Heart right ventricle (tissue), 16 donors: ENCODE results near the gene ADGRG6. TPM values are rescaled to one million over a fixed set of nuclear protein-coding genes. Genes with fewer than 3 reads are reported as not detected.

Experiments used
- ATAC-seq, 8 donors: fragments of 200-7000 bp; cut with Tn5 transposase; one replicate each; pipeline ENCODE4 v1.9.1; 2020; ENCODE audit warnings: mild to moderate bottlenecking in 8 of 8, moderate library complexity in 8 of 8, moderate number of reproducible peaks in 1 of 8
- DNase-seq, 2 donors: peaks; one replicate each; pipeline ENCODE4 v3.0.0-alpha.2; 2020
- H3K27ac ChIP-seq, 10 donors: fragments of 200-600 bp; sonication (generic) in 2 of 10; one replicate each; pipeline versions ENCODE4 v1.5.0 to v1.8.0; 2020 to 2022; ENCODE audit warnings: mild to moderate bottlenecking in 3 of 10
- H3K27me3 ChIP-seq, 7 donors: fragments of 200-600 bp; one replicate each; pipeline ENCODE4 v1.8.0; 2021 to 2022; ENCODE audit warnings: mild to moderate bottlenecking in 2 of 7
- H3K36me3 ChIP-seq, 9 donors: fragments of 200-600 bp; sonication (generic) in 1 of 9; one replicate each; pipeline versions ENCODE4 v1.5.0 to v1.8.0; 2020 to 2022; ENCODE audit warnings: mild to moderate bottlenecking in 2 of 9
- H3K4me1 ChIP-seq, 9 donors: fragments of 200-600 bp; sonication (generic) in 1 of 9; one replicate each; pipeline versions ENCODE4 v1.5.0 to v1.8.0; 2020 to 2022; ENCODE audit warnings: mild to moderate bottlenecking in 4 of 9
- H3K4me3 ChIP-seq, 10 donors: fragments of 200-600 bp; sonication (generic) in 2 of 10; one replicate each; pipeline versions ENCODE4 v1.5.0 to v1.8.0; 2020 to 2022; ENCODE audit warnings: mild to moderate bottlenecking in 7 of 10, moderate library complexity in 2 of 10
- H3K9me3 ChIP-seq, 11 donors: fragments of 200-600 bp in 10 of 11; sonication (generic) in 2 of 11; one replicate each; pipeline versions ENCODE4 v1.5.0 to v1.8.0; 2013 to 2022; ENCODE audit warnings: mild to moderate bottlenecking in 2 of 11, control low read depth in 1 of 11, moderate library complexity in 1 of 11
- WGBS, 2 donors: extraction: QIAGEN DNeasy Blood & Tissue Kit; methylation state at CpG; one replicate each; pipeline ENCODE4 v1.1.7; 2013; ENCODE audit warnings: inconsistent platforms in 1 of 2; 5-methylcytosine and 5-hydroxymethylcytosine counted together
- intact Hi-C, 10 donors: fragments of 100-400 bp; cut with DNase I; formaldehyde crosslinking; loops; one replicate each; pipeline versions ENCODE4 v1.11.1 to v1.14.2; 2022
- polyA plus RNA-seq, 2 donors: library from polyadenylated mRNA; stranded (reverse); fragments of 200-250 nt; gene quantifications; one replicate each; pipeline ENCODE4 v1.2.3, GENCODE V29; 2013
- total RNA-seq, 10 donors: library from RNA; stranded (reverse); fragmentation: NEBNext Ultra II Directional in 3 of 10; extraction: Animal tissue kit (Norgen Biotek cat#: 25700) in 3 of 10; gene quantifications; one replicate each; pipeline versions ENCODE4 v1.2.1 to v1.2.4, GENCODE V29; 2021 to 2023
- TF ChIP-seq, protein P1 (sequence below), 9 donors: fragments of 200-600 bp; sonication (generic) in 2 of 9; IDR thresholded peaks; one replicate each; pipeline versions ENCODE4 v1.5.0 to v1.8.0; 2021 to 2022; ENCODE audit warnings: antibody characterized with exemption in 9 of 9, mild to moderate bottlenecking in 5 of 9, moderate library complexity in 1 of 9
- donor health status: Arrhythmogenic right ventricular cardiomyopathy.
- donor health status: ischemic (EF 13 %, LVEDD 7.1; RV severe dilation, severe dysfunction).
- donor health status: healthy with polysubstance abuse.
- donor health status: DM: no; HTN: yes; CAD: no.
- donor health status: DM: no; HTN: no; CAD: no.
- donor health status: ischemic (EF 25% LVEDD 6.9; RV normal size, moderate dysfunction).
- donor health status: ischemic (EF 25% LVEDD 5.7; RV mildly dilated, moderate dysfunction).
- donor health status: healthy.
- donor health status: DM: yes; HTN: yes; CAD: no.
- donor health status: Ischemic cardiomyopathy.
- donor health status: ischemic (EF 35%, LVEDD 5.7; RV mildly dilated, moderate dysfunction).
- donor health status: nonischemic (EF 11% LVEDD 7.7; RV severe dilation, severe dysfunction).
- donor health status: DM: yes; HTN: yes; CAD: no.
- donor health status: PGD.
- donor health status: ischemic (EF 29% LVEDD 5.4; RV normal size, mild dysfunction).
- donor health status: nonischemic (EF 23%, LVEDD 6.1; RV moderate dilation, normal function).

ADGRG6 gene
- total and polyA plus RNA-seq, 12 donors = 0.93 to 5.9 (median 3.1) TPM

DNA sequence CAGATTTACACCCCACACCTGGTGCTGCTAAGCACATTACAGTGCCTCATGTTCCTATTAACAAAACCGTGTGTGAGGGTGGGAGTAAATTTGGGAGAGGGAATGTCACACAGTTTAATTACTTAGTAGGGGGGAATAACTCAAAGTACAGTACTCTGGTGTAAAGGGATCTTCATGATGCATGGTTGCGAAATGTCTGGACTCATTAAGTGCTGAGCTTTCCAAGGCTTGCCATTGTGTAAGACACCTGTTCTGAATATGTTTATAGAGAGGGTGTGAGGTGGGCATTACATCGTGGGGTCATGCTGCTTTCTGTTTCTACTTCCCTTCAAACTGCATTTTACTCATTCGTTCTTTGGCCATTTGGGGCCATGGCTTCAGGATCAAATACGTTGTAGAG, 181.2 kb downstream of the ADGRG6 start:
- intact Hi-C loops = no loop called here
- TF ChIP-seq, protein P1, sequence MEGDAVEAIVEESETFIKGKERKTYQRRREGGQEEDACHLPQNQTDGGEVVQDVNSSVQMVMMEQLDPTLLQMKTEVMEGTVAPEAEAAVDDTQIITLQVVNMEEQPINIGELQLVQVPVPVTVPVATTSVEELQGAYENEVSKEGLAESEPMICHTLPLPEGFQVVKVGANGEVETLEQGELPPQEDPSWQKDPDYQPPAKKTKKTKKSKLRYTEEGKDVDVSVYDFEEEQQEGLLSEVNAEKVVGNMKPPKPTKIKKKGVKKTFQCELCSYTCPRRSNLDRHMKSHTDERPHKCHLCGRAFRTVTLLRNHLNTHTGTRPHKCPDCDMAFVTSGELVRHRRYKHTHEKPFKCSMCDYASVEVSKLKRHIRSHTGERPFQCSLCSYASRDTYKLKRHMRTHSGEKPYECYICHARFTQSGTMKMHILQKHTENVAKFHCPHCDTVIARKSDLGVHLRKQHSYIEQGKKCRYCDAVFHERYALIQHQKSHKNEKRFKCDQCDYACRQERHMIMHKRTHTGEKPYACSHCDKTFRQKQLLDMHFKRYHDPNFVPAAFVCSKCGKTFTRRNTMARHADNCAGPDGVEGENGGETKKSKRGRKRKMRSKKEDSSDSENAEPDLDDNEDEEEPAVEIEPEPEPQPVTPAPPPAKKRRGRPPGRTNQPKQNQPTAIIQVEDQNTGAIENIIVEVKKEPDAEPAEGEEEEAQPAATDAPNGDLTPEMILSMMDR (IDR thresholded peaks at IDR 0.05) = no peak
- H3K9me3 ChIP-seq = peaks cover 0 to 3% (median 0%) of the 10 kb centered on the region in 11 donors
- no peak overlapping the region for H3K4me3 ChIP-seq
- H3K4me1 ChIP-seq = no peaks in the 10 kb centered on the region
- H3K27ac ChIP-seq = no peak overlapping the region
- ATAC-seq (no peak), DNase-seq (no peak)
- 78 to 81% methylated on average over 5 of the region's 5 CpGs for WGBS, 2 donors
- H3K27me3 ChIP-seq = peaks cover 0 to 3% (median 0%) of the 10 kb centered on the region in 7 donors
- H3K36me3 ChIP-seq = no peaks in the 10 kb centered on the region

DNA sequence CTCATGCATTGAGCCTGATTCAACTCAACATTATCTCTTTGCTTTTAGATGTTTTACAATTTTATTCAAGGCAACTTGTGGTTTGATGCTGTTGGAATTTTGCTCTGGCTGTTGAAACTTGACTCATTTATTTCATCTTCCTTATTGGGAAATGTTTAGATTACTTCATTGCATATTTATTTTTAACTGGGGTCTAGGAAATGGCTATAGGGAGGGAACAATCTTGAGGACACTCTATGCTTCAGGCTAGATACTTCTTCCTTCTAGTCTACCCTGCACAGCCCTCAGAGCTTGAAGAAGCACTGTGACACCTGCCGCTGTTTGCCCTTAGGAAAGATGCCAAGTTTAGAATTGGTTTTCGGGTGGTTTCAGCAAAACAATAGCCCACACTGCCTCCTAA, 183.4 kb downstream of the ADGRG6 start:
- Histone ChIP-seq H3K9me3 (peaks cover 0 to 3% (median 0%) of the 10 kb centered on the region in 11 donors), H3K27ac (no peak overlapping the region), H3K36me3 (no peaks in the 10 kb centered on the region), H3K4me3 (no peak overlapping the region), H3K27me3 (peaks cover 0 to 3% (median 0%) of the 10 kb centered on the region in 7 donors), H3K4me1 (no peaks in the 10 kb centered on the region)
- 87 to 91% methylated on average over 2 of the region's 2 CpGs for WGBS, 2 donors
- TF ChIP-seq, protein P1 (IDR thresholded peaks at IDR 0.05) = no peak
- ATAC-seq (no peak), DNase-seq (no peak)
- intact Hi-C loops = loop anchor here in 1 of 10 donors (5.0 kb wide), 1 partner anchor 1317 kb away; no protein-coding TSS in a partner anchor

DNA sequence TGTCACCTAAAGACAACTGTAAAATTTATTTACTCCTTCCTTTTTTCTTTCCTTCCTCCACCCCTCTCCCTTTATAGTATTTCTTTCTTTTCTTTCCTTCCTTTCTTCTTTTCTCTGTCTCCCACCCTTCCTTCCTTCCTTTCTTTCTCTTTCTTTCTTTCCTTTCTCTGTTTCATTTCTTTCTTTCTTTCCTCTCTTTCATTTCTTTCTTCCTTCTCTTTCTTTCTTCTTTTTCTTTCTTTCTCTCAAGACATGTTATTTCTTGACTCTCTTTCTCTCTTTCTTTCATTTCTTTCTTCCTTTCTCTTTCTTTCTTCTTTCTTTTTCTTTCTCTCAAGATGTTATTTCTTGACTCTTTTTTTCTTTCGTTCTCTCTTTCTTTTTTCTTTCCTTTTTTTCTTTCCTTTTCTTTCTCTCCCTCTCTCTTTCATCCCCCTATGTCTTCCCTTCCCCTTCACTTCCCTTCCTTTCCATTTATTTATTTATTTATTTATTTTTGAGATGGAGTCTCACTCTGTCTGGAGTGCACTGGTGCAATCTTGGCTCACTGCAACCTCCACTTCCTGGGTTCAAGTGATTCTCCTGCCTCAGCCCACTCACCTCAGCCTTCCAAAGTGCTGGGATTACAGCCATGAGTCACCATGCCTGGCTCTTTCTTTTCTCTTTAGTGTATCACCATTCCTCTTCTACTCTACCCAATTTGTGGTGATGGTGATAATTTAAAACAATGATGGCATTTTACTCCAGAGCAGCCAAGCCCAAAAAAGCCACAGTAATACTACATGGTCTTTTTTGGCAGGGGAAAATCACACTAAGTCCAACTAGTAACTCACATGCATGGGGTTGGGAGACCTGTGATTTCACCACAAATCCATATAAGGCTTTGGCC, 188.2 kb downstream of the ADGRG6 start:
- H3K27ac ChIP-seq = no peak overlapping the region
- ATAC-seq (no peak), DNase-seq (no peak)
- TF ChIP-seq, protein P1 (IDR thresholded peaks at IDR 0.05) = no peak
- intact Hi-C loops = loop anchor here in 1 of 10 donors (5.0 kb wide), 1 partner anchor 1312 kb away; no protein-coding TSS in a partner anchor
- H3K9me3 ChIP-seq = peaks cover 0 to 3% (median 0%) of the 10 kb centered on the region in 11 donors
- WGBS, 2 donors = 84 to 90% methylated on average over 1 of the region's 1 CpG
- no peaks in the 10 kb centered on the region for H3K4me1 ChIP-seq
- peaks cover 0 to 3% (median 0%) of the 10 kb centered on the region in 7 donors for H3K27me3 ChIP-seq
- H3K4me3 ChIP-seq = no peak overlapping the region
- H3K36me3 ChIP-seq = no peaks in the 10 kb centered on the region

Other genes starting within 250 kb of the ADGRG6 start
- not detected for gene GJE1, start 169.1 kb upstream of the ADGRG6 start, total RNA-seq
- gene GJE1, start 169.1 kb upstream of the ADGRG6 start, polyA plus RNA-seq = not detected
- gene NMBR, start 154.9 kb upstream of the ADGRG6 start, total RNA-seq = not detected
- gene NMBR, start 154.9 kb upstream of the ADGRG6 start, polyA plus RNA-seq = not detected
- 10 to 100 TPM; 33.3 to 42.6 (median 37.8) TPM for gene VTA1, start 154.7 kb upstream of the ADGRG6 start, total RNA-seq
- gene VTA1, start 154.7 kb upstream of the ADGRG6 start, polyA plus RNA-seq = 10 to 100 TPM; 10.5 to 35.1 TPM